Mucosa of rectum (tissue), 2 donors: ENCODE results near the gene GRAPL.
A peak's percentile ranks its signal among the peaks of the same experiment; 100 is the strongest.
"Not testable (repeated sequence)": the region's sequence is repeated elsewhere in the genome, so short reads cannot be mapped to it uniquely, and the experiment has no call there.

Experiments
- H3K27ac ChIP-seq, 2 donors: one replicate each; pipeline ENCODE4 v1.7.0; 2013; ENCODE audit warnings: inconsistent platforms in 2 of 2, low read depth in 2 of 2, low read length in 2 of 2
- H3K27me3 ChIP-seq, 2 donors: one replicate each; pipeline ENCODE4 v1.7.0; 2013; ENCODE audit warnings: low read length in 2 of 2; ENCODE audit not compliant: control insufficient read depth in 2 of 2, insufficient read depth in 2 of 2
- H3K36me3 ChIP-seq, 2 donors: one replicate each; pipeline ENCODE4 v1.7.0; 2013; ENCODE audit warnings: low read length in 2 of 2; ENCODE audit not compliant: control insufficient read depth in 2 of 2, insufficient read depth in 2 of 2
- H3K4me1 ChIP-seq, 2 donors: one replicate each; pipeline ENCODE4 v1.7.0; 2013; ENCODE audit warnings: low read length in 2 of 2, mild to moderate bottlenecking in 1 of 2; ENCODE audit not compliant: control insufficient read depth in 2 of 2, insufficient read depth in 2 of 2
- H3K4me3 ChIP-seq, 2 donors: one replicate each; pipeline ENCODE4 v1.7.0; 2013; ENCODE audit warnings: low read length in 2 of 2
- H3K9ac ChIP-seq, 2 donors: one replicate each; pipeline ENCODE4 v1.7.0; 2013; ENCODE audit warnings: low read length in 2 of 2, low read depth in 1 of 2, mild to moderate bottlenecking in 1 of 2
- H3K9me3 ChIP-seq, 2 donors: one replicate each; pipeline ENCODE4 v1.7.0; 2013; ENCODE audit warnings: low read length in 2 of 2; ENCODE audit not compliant: control insufficient read depth in 2 of 2
- donor health status: healthy.
- donor health status: Normal muscosa, but diverticular disease.

Gene GRAPL

DNA sequence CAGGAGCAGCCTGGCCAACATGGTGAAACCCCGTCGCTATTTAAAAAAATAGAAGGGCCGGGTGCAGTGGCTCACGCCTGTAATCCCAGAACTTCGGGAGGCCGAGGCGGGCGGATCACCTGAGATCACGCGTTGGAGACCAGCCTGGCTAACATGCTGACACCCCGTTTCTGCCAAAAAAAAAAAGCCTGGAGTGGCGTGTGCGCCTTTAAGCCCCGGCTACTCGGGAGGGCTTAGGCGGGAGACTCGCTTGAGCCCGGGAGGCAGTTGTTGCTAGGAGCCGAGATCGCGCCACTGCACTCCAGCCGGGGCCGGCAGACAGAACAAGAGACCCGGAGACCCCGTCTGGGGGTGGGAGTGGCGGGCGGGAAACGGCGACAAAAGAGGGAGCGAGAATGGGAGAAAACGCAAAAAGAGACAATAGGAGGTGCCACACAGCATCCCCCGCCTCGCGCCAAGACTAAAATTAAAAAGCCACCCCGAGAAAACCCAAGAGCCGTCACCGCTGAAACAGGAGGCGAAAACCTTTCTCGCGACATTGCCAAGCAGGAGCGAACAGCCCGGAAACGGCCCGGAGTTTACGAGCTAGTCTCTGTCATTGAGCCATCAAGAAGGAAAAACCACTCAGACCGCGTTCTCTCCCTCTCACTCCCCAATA lies 15.5 kb upstream of the GRAPL start:
- not testable (repeated sequence) for H3K36me3 ChIP-seq, H3K9me3 ChIP-seq, H3K27me3 ChIP-seq, H3K4me1 ChIP-seq
- peak overlapping the region in 1 of 2 donors; percentile 30 for H3K4me3 ChIP-seq
- H3K27ac ChIP-seq = peak overlapping the region; percentile 67 to 71
- H3K9ac ChIP-seq = peak overlapping the region in 1 of 2 donors; percentile 60

DNA sequence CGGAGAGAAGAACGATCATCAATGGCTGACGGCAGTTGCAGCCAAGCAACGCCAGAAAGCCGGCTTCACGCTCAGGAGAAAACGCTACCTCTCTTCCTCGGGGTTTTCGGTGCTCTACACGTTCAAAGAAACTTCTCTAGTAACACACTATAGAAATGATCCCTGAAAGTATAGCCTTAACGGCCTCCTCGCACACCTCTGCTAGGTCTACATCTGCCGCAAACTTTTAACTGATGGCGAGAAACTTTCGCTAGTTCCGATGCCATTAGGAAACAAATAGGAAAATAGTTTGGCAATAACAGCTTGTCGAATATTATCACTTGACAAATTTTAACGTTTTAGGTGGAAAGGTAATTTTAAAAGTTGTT lies 14.9 kb upstream of the GRAPL start:
- not testable (repeated sequence) for H3K9ac ChIP-seq, H3K4me3 ChIP-seq, H3K9me3 ChIP-seq, H3K27me3 ChIP-seq, H3K36me3 ChIP-seq, H3K27ac ChIP-seq, H3K4me1 ChIP-seq

DNA sequence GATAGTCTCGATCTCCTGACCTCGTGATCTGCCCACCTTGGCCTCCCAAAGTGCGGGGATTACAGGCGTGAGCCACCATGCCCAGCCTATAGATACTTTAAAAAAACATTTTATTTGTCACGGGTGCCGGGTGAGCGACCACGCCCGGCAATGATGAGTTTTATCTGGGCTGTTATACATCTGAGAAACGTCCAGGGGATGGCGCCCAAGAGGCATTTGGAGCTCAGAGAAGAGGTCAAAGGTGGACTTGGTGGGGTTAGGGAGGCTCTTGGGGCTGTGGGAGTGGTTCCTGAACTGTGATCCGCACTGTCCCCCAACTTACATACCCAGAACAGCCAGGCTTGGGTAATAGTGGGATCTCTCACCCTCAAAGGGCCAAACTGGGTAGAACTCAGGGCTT lies 8.7 kb upstream of the GRAPL start:
- H3K4me1 ChIP-seq, H3K36me3 ChIP-seq, H3K27me3 ChIP-seq, H3K27ac ChIP-seq, H3K9me3 ChIP-seq, H3K4me3 ChIP-seq, H3K9ac ChIP-seq: not testable (repeated sequence)

- not testable (repeated sequence) for H3K9me3 ChIP-seq, H3K36me3 ChIP-seq, H3K27ac ChIP-seq, H3K4me1 ChIP-seq, H3K27me3 ChIP-seq, H3K4me3 ChIP-seq, H3K9ac ChIP-seq
Observed at GRCh38 chr17:19125289-19125688, 2.1 kb upstream of the GRAPL start.

GRCh38 chr17:19129500-19129899 lies 2.1 kb downstream of the GRAPL start:
- not testable (repeated sequence) for H3K4me1 ChIP-seq, H3K9me3 ChIP-seq, H3K36me3 ChIP-seq, H3K4me3 ChIP-seq, H3K27ac ChIP-seq, H3K9ac ChIP-seq, H3K27me3 ChIP-seq

GRCh38 chr17:19131108-19131507 lies 3.7 kb downstream of the GRAPL start:
- not testable (repeated sequence) for H3K4me1 ChIP-seq, H3K36me3 ChIP-seq

GRCh38 chr17:19131772-19132171 lies 4.4 kb downstream of the GRAPL start:
- not testable (repeated sequence) for H3K4me1 ChIP-seq, H3K27me3 ChIP-seq, H3K9me3 ChIP-seq, H3K36me3 ChIP-seq, H3K4me3 ChIP-seq, H3K27ac ChIP-seq, H3K9ac ChIP-seq

More at GRCh38 chr17:19131108-19131507, 3.7 kb downstream of the GRAPL start:
- H3K27me3 ChIP-seq, H3K9me3 ChIP-seq, H3K9ac ChIP-seq, H3K4me3 ChIP-seq, H3K27ac ChIP-seq: not testable (repeated sequence)

DNA sequence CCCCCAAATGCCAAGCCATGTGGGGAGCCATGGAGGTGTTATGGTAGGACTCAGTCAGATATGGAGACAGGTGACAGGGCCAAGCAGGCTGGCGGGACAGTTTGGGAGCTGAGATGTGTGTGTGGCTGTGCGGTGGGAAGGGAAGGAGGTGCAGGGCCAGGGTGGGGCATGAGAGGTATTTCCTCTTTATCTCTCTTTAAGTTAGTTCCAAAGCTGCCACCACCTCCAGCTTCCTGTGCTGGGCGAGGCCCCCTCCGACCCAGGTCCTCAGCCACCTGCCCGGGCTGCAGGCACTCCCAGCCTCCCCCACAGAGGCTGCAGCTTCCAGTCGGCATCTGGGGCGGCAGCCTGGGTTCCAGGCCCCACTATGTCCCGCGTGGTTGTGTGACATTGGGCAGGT lies 6.4 kb downstream of the GRAPL start:
- not testable (repeated sequence) for H3K27ac ChIP-seq, H3K36me3 ChIP-seq, H3K4me1 ChIP-seq, H3K9ac ChIP-seq, H3K4me3 ChIP-seq, H3K27me3 ChIP-seq, H3K9me3 ChIP-seq

DNA sequence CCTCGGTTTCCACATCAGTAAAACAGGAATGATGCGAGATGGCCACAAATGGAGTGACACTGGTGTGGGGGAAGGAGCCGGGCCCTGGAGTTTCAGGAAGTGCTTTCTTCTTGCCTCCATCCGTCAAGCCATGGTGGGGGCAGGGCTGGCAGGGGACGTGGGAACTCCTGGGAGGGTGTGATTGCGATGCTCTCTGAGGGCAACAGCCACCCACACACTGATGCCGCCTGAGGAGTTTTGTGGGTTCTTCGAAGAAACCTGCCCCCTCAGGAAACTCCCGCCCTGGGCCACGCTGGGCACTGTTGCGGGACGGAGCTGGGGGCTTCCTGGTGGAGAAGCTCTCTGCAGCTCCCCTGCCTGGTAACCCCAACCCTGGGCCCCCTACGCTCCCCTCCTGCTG lies 8.0 kb downstream of the GRAPL start:
- not testable (repeated sequence) for H3K9ac ChIP-seq, H3K4me3 ChIP-seq, H3K27ac ChIP-seq, H3K9me3 ChIP-seq, H3K4me1 ChIP-seq, H3K36me3 ChIP-seq, H3K27me3 ChIP-seq

DNA sequence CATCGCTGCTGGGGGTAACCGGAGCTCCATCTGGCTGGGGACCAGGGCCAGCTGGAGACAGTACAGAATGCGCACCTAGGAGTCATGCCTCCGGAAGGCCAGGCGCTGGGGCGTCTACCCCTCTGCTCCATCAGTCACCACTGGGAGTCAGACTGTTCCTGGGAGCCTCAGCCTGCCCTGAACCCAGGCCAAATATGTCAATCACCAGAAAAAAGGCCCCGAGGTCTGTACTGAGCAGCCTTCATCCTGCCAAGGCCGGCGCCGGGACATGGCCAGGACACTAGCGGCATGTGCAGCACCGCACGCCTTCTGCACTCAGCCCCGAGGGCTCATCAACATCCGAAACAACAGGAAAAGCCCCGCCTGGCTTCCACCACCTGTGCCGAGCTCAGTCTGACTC lies 8.7 kb downstream of the GRAPL start:
- H3K9ac ChIP-seq, H3K4me1 ChIP-seq, H3K27ac ChIP-seq, H3K36me3 ChIP-seq, H3K4me3 ChIP-seq, H3K9me3 ChIP-seq, H3K27me3 ChIP-seq: not testable (repeated sequence)

- H3K9me3 ChIP-seq, H3K4me3 ChIP-seq, H3K27ac ChIP-seq, H3K9ac ChIP-seq, H3K36me3 ChIP-seq, H3K4me1 ChIP-seq, H3K27me3 ChIP-seq: not testable (repeated sequence)
Observed at GRCh38 chr17:19136605-19137004, 9.2 kb downstream of the GRAPL start.
